Dendritic cell treated with granulocyte-macrophage colony-stimulating factor and Interleukin-4, amounts not matched to agents 40 ng/mL and 50 ng/mL, for 4 days (primary cell): Measurements from ENCODE around the gene NCEH1.

Experiments used
- H3K27ac Mint-ChIP-seq: one replicate; pipeline ENCODE4 v1.8.0; 2022; ENCODE audit warnings: mild to moderate bottlenecking, mixed read lengths
- H3K27me3 Mint-ChIP-seq: one replicate; pipeline ENCODE4 v1.8.0; 2022; ENCODE audit warnings: mild to moderate bottlenecking, mixed read lengths
- H3K36me3 Mint-ChIP-seq: one replicate; pipeline ENCODE4 v1.8.0; 2022; ENCODE audit warnings: low read depth, mixed read lengths
- H3K4me1 Mint-ChIP-seq: one replicate; pipeline ENCODE4 v1.8.0; 2022; ENCODE audit warnings: low read depth, mixed read lengths
- H3K4me3 Mint-ChIP-seq: one replicate; pipeline ENCODE4 v1.8.0; 2022; ENCODE audit warnings: mild to moderate bottlenecking, moderate library complexity, mixed read lengths
- H3K9me3 Mint-ChIP-seq: one replicate; pipeline ENCODE4 v1.8.0; 2022; ENCODE audit warnings: mixed read lengths
- intact Hi-C: fragments of 100-400 bp; cut with micrococcal nuclease; formaldehyde crosslinking; loops from one replicate; pipeline ENCODE4 v1.15.0; 2022

Gene NCEH1

GRCh38 chr3:172630316-172630715 is 80.6 kb downstream of the NCEH1 start:
- Mint-ChIP-seq H3K9me3 (no peaks in the 10 kb centered on the region), H3K4me3 (no peak overlapping the region), H3K27ac (no peak overlapping the region), H3K4me1 (peaks cover 15% of the 10 kb centered on the region), H3K27me3 (no peaks in the 10 kb centered on the region), H3K36me3 (peaks cover 48% of the 10 kb centered on the region)
- intact Hi-C loops = no loop called here

GRCh38 chr3:172629470-172629869 is 81.4 kb downstream of the NCEH1 start:
- peaks cover 39% of the 10 kb centered on the region for H3K36me3 Mint-ChIP-seq

GRCh38 chr3:172627057-172627809 is 83.6 kb downstream of the NCEH1 start:
- intact Hi-C loops = no loop called here
- H3K27me3 Mint-ChIP-seq = no peaks in the 10 kb centered on the region

More at GRCh38 chr3:172629470-172629869, 81.4 kb downstream of the NCEH1 start:
- intact Hi-C loops = no loop called here
- H3K9me3 Mint-ChIP-seq = no peaks in the 10 kb centered on the region
- H3K27me3 Mint-ChIP-seq = no peaks in the 10 kb centered on the region
- no peak overlapping the region for H3K27ac Mint-ChIP-seq
- H3K4me3 Mint-ChIP-seq = no peak overlapping the region
- peaks cover 19% of the 10 kb centered on the region for H3K4me1 Mint-ChIP-seq

GRCh38 chr3:172626021-172626640 is 84.7 kb downstream of the NCEH1 start:
- Mint-ChIP-seq H3K36me3 (peaks cover 13% of the 10 kb centered on the region), H3K9me3 (no peaks in the 10 kb centered on the region), H3K27ac (no peak overlapping the region), H3K4me3 (no peak overlapping the region), H3K27me3 (no peaks in the 10 kb centered on the region), H3K4me1 (peaks cover 19% of the 10 kb centered on the region)
- intact Hi-C loops = no loop called here

More at GRCh38 chr3:172627057-172627809, 83.6 kb downstream of the NCEH1 start:
- no peak overlapping the region for H3K4me3 Mint-ChIP-seq
- peaks cover 21% of the 10 kb centered on the region for H3K36me3 Mint-ChIP-seq
- H3K27ac Mint-ChIP-seq = no peak overlapping the region
- H3K9me3 Mint-ChIP-seq = no peaks in the 10 kb centered on the region
- peaks cover 19% of the 10 kb centered on the region for H3K4me1 Mint-ChIP-seq

- Mint-ChIP-seq H3K4me3 (no peak overlapping the region), H3K27me3 (no peaks in the 10 kb centered on the region), H3K4me1 (peaks cover 19% of the 10 kb centered on the region), H3K36me3 (peaks cover 11% of the 10 kb centered on the region), H3K27ac (no peak overlapping the region), H3K9me3 (no peaks in the 10 kb centered on the region)
- intact Hi-C loops = no loop called here
Observed at GRCh38 chr3:172625404-172625803, 85.5 kb downstream of the NCEH1 start.

- intact Hi-C loops = no loop called here
- H3K27ac Mint-ChIP-seq = no peak overlapping the region
- H3K4me1 Mint-ChIP-seq = peaks cover 19% of the 10 kb centered on the region
- H3K36me3 Mint-ChIP-seq = peaks cover 7% of the 10 kb centered on the region
- no peaks in the 10 kb centered on the region for H3K9me3 Mint-ChIP-seq
- no peaks in the 10 kb centered on the region for H3K27me3 Mint-ChIP-seq
- H3K4me3 Mint-ChIP-seq = no peak overlapping the region
Observed at GRCh38 chr3:172624999-172625398, 85.9 kb downstream of the NCEH1 start.

- Mint-ChIP-seq H3K27ac (no peak overlapping the region), H3K36me3 (no peaks in the 10 kb centered on the region), H3K27me3 (no peaks in the 10 kb centered on the region), H3K9me3 (no peaks in the 10 kb centered on the region), H3K4me3 (no peak overlapping the region), H3K4me1 (peaks cover 19% of the 10 kb centered on the region)
- intact Hi-C loops = no loop called here
Observed at GRCh38 chr3:172622916-172623700, 87.8 kb downstream of the NCEH1 start.

- Mint-ChIP-seq H3K4me1 (peaks cover 11% of the 10 kb centered on the region), H3K4me3 (no peak overlapping the region)
- intact Hi-C loops = no loop called here
Observed at GRCh38 chr3:172622156-172622555, 88.7 kb downstream of the NCEH1 start.

GRCh38 chr3:172617976-172618375 is 92.9 kb downstream of the NCEH1 start:
- peaks cover 13% of the 10 kb centered on the region for H3K4me1 Mint-ChIP-seq
- no peak overlapping the region for H3K27ac Mint-ChIP-seq
- intact Hi-C loops = no loop called here
- no peak overlapping the region for H3K4me3 Mint-ChIP-seq
- no peaks in the 10 kb centered on the region for H3K36me3 Mint-ChIP-seq
- H3K27me3 Mint-ChIP-seq = no peaks in the 10 kb centered on the region
- peaks cover 14% of the 10 kb centered on the region for H3K9me3 Mint-ChIP-seq

More at GRCh38 chr3:172622156-172622555, 88.7 kb downstream of the NCEH1 start:
- H3K9me3 Mint-ChIP-seq = no peaks in the 10 kb centered on the region
- H3K27me3 Mint-ChIP-seq = no peaks in the 10 kb centered on the region
- H3K36me3 Mint-ChIP-seq = no peaks in the 10 kb centered on the region
- no peak overlapping the region for H3K27ac Mint-ChIP-seq

- peaks cover 14% of the 10 kb centered on the region for H3K9me3 Mint-ChIP-seq
- H3K36me3 Mint-ChIP-seq = no peaks in the 10 kb centered on the region
- H3K27ac Mint-ChIP-seq = no peak overlapping the region
- H3K27me3 Mint-ChIP-seq = no peaks in the 10 kb centered on the region
- H3K4me1 Mint-ChIP-seq = peaks cover 13% of the 10 kb centered on the region
- intact Hi-C loops = no loop called here
- H3K4me3 Mint-ChIP-seq = no peak overlapping the region
Observed at GRCh38 chr3:172617013-172617706, 93.7 kb downstream of the NCEH1 start.

- intact Hi-C loops = no loop called here
- Mint-ChIP-seq H3K4me3 (no peak overlapping the region), H3K27ac (no peak overlapping the region), H3K36me3 (no peaks in the 10 kb centered on the region), H3K4me1 (peaks cover 13% of the 10 kb centered on the region), H3K27me3 (no peaks in the 10 kb centered on the region), H3K9me3 (peaks cover 15% of the 10 kb centered on the region)
Observed at GRCh38 chr3:172616031-172616461, 94.8 kb downstream of the NCEH1 start.

GRCh38 chr3:172615296-172615695 is 95.6 kb downstream of the NCEH1 start:
- H3K4me3 Mint-ChIP-seq = no peak overlapping the region
- H3K36me3 Mint-ChIP-seq = no peaks in the 10 kb centered on the region
- intact Hi-C loops = no loop called here
- no peak overlapping the region for H3K27ac Mint-ChIP-seq
- no peaks in the 10 kb centered on the region for H3K27me3 Mint-ChIP-seq
- H3K9me3 Mint-ChIP-seq = peaks cover 23% of the 10 kb centered on the region
- H3K4me1 Mint-ChIP-seq = peaks cover 13% of the 10 kb centered on the region

GRCh38 chr3:172614340-172615274 is 96.3 kb downstream of the NCEH1 start:
- intact Hi-C loops = no loop called here
- no peak overlapping the region for H3K27ac Mint-ChIP-seq
- peaks cover 13% of the 10 kb centered on the region for H3K4me1 Mint-ChIP-seq
- H3K9me3 Mint-ChIP-seq = peaks cover 26% of the 10 kb centered on the region
- no peaks in the 10 kb centered on the region for H3K36me3 Mint-ChIP-seq
- no peaks in the 10 kb centered on the region for H3K27me3 Mint-ChIP-seq
- H3K4me3 Mint-ChIP-seq = no peak overlapping the region
